ENCODE measurements around the gene RALY.

Gene RALY

DNA sequence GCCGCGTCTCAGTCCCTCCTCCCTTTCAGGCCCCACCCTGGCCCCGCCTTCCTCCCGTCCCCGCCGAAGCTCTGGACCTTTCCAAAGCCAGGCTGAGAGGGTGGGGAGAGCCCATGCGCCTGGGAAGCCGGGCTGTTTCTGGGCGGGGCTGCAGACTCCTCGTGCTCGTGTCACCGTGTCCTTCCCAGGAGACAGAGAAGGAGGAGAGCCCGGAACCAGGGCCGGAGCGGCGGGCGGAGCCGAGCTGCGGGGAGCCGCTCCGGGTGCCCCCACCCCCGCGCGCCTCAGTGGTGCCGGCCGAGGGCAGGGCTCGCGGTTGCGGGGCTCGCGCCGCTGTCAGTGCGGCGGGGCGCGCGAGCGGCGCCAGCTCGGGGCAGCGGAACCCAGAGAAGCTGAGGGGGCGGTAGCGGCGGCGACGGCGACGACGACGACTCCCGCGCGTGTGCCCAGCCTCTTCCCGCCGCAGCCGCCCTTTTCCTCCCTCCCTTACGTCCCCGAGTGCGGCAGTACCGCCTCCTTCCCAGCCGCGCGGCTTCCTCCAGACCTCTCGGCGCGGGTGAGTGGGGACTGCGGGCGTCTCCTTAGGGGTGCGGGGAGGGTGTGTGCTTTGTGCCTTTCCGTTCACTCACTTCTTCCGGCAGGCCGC, at the start of gene RALY:
Gene RALY (plus strand): TSS at position 336 of the 646 bp plus-strand sequence. CDS start 78,164 bp downstream, outside the sequence.
- in situ Hi-C loops (cut with MboI; ENCODE audit: low sequenced_read_pairs): no loop called here

DNA sequence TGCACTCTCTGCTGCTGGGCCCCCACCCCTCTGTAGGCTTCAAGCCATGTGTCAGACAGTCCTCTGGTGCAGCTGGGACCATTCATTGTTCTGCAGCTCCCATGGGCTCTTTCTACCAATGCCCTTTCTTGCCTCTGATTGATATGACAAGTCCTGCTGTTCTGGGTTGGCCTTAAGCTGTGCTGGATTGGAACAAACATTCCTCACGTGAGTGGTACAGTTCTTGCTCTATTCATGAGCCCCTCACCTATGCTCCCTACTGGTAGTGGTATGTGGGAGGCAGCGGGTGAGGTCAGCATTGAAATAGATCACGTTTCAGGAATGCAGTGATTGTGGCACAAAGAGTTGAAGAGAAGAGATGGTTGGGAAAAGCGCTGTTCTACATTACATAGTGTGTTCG, 48.8 kb upstream of the RALY start:
- in situ Hi-C loops (cut with MboI; ENCODE audit: low sequenced_read_pairs): loop anchor here (25.0 kb wide), 1 partner anchor 117 kb away; no protein-coding TSS in a partner anchor

DNA sequence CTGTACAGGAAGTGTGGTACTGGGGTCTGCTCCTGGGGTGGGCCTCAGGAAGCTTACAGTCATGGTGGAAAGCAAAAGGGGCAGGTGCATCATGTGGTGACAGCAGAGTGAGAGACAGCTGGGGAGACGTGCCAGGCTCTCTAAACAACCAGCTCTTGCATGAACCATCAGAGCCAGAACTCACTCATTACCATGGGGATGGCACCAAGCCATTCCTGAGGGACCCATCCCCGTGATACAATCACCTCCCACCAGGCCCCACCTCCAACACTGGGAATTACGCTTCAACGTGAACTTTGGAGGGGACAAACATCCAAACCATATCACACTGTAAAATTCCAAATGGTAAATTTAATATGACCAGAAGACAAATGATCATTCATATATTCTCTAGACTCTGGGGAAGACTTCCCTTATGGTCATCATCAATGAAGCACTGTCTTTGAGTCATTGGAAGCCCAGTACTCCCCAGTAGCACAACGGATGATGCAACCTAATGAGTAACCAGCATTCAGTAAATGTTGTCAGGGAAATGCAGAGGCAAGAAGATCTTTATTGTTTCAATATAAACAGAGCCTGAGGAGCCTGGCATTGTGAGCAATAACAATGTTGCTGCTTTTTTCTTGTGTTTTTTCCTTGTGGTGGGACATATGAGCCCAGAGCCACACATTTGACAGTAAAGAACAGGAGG, 48.2 kb upstream of the RALY start:
- in situ Hi-C loops (cut with MboI; ENCODE audit: low sequenced_read_pairs): loop anchor here (25.0 kb wide), 1 partner anchor 117 kb away; no protein-coding TSS in a partner anchor

DNA sequence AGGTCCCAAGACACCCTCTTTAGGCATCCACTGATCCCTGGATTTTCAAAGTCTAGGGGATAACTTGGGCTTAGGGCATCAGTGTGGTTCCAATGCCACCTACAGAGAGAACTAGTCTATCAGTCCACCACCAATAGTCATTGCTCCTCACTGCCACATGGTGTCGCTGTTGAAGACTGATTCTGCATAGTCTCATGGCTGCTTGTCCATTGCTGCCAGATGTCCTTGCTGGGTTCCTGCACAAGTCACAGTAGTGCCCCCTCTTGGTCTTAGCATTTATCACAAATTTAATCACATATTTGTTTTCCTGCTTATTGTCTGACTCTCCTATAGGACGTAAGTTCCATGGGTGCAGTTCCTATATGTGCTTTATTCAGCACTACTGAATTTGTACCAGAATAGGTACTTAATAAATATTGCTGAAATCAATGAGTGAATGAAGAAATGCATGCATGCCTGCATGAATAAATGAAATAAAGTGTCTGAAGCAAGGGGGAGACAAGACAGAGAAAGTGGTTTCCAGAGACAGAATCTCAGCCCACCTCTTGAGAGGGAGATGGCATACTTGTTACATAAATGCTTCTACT, 45.9 kb upstream of the RALY start:
- in situ Hi-C loops (cut with MboI; ENCODE audit: low sequenced_read_pairs): loop anchor here (25.0 kb wide), 1 partner anchor 114 kb away; no protein-coding TSS in a partner anchor

DNA sequence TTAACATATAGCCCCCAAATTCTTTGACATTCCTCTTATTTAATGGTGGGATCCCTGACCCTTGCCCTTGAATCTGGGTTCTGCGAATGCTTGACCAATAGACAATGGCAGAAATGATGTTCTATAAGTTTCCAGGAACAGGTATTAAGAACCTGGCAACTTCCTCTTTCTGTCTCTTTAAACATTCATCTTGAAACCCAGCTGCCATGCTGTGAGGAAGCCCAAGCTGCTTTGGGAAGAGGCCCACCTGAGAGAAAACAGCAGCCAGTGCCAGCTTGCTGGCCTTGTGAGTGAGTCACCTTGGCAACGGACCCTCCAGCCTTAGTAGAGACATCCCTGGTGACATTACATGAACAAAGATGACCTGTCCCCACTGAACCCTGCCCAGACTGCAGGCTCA, 45.2 kb upstream of the RALY start:
- in situ Hi-C loops (cut with MboI; ENCODE audit: low sequenced_read_pairs): loop anchor here (25.0 kb wide), 1 partner anchor 114 kb away; no protein-coding TSS in a partner anchor

DNA sequence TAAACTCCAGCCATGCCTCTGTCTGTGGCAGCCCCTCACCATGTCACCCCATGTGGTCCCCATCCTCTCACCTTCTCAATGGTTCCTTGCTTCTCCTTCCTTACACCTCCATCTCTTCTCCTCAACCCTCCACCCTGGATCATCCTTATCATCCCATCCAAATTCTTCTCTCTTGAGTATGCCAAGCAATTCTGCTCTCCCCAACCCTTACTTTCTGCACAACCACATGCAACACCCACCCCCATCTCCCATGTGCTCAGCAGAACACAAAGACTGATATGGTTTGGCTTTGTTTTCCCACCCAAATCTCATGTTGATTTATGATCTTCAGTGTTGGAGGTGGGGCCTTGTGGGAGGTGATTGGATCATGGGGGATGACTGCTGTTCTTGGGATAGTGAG, 42.5 kb upstream of the RALY start:
- in situ Hi-C loops (cut with MboI; ENCODE audit: low sequenced_read_pairs): no loop called here

DNA sequence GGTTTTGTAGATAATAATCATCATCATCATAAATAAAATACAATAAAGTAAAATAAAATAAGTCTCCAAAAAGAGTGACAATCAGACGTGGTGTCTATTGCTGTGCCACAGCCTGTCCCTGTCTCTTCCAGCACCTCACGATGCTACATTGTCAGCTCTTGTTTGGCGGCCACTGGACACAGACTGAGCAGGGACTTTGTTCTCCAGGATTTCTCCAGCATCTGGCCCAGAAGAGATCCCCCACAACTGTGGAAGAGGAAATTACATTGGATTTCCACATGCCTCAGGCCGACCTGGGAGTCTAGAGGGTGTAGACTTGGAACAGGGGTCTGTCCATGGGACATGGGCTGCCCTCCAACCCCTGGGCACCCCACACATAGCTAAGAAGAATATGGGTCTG, 39.2 kb upstream of the RALY start:
- in situ Hi-C loops (cut with MboI; ENCODE audit: low sequenced_read_pairs): no loop called here

DNA sequence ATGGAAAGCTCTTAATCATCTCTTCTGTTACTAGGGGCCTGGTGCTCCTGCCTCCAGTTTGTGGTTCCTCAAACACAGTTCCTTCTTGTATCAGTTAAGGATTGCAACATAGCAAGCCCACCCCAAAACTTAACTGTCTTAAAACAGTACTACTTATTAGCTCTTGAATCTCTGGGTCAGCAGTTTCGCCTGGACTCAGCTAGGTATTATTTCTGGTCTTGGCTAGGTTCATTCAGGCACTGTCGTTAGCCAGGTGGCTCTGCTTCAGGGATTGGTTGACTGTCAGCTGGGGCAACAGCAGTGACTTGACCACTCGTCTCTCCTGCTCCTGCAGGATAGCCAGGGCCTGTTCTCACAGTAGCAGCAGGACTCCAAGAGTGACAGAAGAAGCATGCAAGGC, 30.0 kb upstream of the RALY start:
- in situ Hi-C loops (cut with MboI; ENCODE audit: low sequenced_read_pairs): no loop called here

DNA sequence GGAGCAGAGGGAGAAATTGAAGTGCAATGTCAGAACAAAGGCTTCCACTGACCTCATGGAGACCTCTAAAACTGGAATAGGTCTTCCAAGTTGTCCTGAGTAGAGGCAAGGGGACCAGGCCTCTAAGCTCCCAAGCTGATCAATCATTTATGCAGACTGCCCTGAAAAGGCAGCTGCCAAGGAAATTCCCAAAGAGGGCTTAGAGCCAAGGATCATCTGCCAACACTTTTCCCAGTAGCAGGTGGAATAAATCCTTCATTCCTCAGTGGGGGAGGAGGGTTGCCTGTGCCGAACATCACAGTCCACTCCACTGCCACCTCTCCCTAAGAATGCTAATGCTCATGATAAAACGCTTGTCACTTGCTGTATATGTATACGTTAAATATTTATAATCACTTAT, 29.3 kb upstream of the RALY start:
- in situ Hi-C loops (cut with MboI; ENCODE audit: low sequenced_read_pairs): no loop called here

DNA sequence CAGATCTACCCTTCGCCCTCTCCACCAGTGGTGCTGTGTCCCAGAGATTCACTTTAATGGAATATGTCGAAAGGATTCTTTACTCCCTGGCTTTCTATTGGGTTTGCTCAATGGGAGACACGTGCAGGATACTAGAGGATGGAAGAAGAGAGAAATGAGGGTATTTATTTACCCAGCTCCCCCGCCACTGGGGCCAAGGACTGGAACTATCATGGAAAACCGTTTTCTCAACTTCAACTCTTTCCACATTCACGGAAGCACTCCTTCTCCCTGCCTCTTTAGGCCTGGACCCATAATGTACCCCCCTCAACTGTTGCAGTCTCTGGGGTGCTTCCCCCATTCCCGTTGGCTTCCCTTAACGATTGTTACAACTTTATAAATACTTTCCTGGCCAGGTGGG, 26.6 kb upstream of the RALY start:
- in situ Hi-C loops (cut with MboI; ENCODE audit: low sequenced_read_pairs): no loop called here

DNA sequence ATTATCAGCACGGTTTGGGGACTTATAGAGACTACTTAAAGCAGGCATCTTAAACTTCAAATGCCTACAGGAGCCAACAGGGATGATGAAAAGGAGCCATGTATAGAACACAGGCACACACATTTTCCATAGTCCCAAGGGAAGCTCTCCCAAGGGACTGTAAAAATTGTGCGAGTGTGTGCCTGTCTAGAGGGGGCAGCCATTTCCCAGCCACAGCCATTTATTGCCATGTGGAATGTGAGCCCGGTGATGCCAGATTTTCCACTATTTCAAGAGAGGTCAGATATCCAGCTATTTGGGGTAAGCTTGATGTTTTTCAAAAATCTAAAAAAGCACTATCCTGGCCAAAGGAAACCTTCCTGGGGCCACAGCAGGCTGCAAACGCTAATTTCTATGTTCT, 24.1 kb upstream of the RALY start:
- in situ Hi-C loops (cut with MboI; ENCODE audit: low sequenced_read_pairs): no loop called here

DNA sequence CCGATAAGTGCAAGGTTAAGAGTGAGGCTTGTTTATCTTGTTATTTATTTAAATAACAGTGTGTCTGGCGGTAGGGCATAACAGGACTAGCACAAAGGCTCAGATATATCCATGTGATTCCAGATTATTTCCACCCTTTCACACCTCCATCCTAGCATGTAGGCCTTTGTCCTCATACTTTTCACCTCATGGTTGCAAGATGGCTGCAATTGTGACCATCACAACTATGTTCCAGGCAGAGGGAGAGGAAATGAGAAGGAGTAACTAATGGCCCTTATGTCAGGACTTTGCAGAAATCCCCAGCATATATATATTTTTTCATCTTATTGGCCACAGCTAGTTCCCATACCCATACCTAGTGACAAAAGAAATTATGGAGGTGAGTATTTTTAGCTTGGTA, 23.5 kb upstream of the RALY start:
- in situ Hi-C loops (cut with MboI; ENCODE audit: low sequenced_read_pairs): no loop called here

DNA sequence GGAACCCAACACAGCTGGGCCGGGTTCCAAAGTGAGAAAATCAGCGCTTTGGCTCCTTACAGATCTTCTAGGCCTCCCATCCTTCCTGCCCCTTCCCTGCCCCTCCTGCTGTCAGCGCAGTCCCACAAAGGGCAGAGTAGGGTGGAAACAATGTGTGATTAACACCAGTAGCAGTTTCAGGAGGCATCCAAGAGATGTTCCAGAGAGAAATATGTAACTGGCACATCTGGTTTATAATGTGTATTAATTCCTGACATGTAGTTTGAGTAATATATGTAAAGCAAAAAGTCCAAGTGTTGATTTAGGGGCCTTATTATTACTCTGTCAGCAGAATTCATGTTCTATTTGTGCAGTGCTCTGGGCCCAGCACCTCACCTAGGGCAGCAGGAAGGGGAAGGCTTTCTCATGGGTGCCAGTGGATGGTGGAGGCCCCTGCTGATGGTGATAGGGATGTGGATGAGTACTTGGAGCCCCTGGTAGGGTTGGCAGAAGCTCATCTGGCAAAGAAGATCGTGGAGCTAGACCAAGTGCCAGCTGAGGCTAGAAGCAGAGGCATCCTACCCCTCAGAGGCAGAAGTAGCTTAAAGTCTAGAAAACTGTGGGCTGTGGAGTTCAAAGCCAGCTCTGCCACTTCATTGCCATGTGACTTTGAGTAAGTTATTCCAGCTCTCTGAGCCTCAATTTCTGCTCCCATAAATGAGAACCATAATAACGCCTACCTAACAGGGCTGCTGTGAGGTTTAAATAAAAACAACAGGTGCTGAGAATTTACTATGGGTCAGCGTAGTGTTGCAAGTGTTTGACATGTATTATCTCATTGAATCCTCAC, 22.4 kb upstream of the RALY start:
- in situ Hi-C loops (cut with MboI; ENCODE audit: low sequenced_read_pairs): no loop called here

DNA sequence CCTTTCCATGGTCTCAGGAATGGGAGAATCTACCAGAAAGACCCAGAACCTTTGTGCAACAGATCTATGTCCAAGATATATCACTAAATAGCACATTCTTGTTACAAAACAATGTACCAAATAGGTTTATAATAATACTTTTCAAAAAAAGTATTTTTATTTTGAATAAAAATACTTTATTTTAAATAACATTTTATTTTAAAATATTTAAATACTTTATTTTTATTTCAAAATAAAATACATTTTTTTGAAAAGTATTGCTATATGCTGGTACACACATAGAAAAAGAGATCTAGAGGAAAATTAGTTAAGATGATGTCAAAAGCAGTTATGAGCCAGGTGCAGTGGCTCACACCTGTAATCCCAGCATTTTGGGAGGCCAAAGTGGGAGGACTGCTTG, 16.8 kb upstream of the RALY start:
- in situ Hi-C loops (cut with MboI; ENCODE audit: low sequenced_read_pairs): no loop called here

DNA sequence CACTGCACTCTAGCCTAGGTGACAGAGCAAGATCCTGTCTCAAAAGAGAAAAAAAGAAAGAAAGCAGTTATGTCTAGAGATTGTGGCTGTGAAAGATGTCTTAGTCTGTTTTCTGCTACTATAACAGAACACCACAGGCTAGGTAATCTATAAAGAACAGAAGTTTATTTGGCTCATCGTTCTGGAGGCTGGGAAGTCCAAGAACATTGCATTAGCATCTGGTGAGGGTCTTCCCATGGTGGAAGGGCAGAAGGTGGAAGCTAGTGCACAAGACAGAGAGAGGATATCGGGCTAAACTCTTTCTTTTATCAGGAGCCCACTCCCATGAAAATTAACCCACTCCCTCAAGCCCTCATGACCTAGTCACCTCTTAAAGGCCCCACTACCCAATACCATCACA, 16.2 kb upstream of the RALY start:
- in situ Hi-C loops (cut with MboI; ENCODE audit: low sequenced_read_pairs): no loop called here

DNA sequence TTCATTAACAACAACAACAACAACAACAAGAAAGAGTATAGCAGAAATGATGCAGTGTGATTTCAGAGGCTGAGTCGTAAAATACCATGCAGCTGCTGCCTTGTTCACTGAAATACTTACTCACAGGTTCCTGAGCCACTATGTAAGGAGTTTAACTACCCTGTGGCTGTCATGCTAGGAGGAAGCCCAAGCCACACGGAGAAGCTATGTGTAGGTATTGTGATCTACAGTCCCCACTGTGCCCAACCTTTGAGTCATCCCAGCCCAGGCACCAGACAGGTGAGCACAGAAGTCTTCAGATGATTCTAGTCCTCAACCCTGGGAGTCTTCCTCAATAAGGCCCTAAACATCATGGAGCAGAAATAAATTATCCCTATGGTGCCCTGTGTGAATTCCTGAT, 14.6 kb upstream of the RALY start:
- in situ Hi-C loops (cut with MboI; ENCODE audit: low sequenced_read_pairs): no loop called here

DNA sequence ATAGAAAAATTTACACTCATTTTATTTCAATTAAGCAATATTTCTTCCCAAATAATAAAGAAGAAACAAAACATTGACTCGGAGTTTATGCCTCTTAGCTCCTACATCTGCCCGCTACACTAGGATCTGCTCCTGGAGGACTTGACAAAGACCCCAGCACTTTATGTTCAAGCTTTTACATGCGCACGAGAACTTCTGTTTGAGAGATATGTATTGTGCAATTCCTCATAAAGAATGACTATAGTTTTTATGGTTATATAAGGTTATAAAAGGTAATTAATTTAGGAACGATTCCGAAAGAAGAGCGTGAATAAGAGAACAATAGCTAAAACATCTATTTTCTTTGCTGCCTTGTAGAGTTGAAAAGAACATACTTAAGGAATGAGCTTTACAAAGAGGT, 12.4 kb upstream of the RALY start:
- in situ Hi-C loops (cut with MboI; ENCODE audit: low sequenced_read_pairs): no loop called here

DNA sequence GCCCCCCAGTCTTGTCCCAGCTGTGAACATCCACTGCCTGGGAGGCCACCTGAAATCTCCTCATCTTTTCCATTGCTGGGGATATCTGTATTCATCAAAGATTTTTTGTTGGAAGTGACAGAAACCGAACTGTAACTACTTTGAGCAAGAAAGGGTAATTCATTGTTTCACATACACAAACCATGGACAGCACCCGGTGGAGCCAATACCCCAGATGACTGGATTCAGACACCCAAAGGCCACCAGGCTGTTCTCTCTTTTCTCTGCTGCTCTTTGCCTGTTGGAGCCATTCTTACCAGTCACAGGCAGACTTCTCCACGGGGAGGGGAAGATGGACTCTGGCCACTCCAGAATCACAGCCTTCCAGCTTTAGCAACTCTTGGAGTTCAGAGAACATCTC, 11.7 kb upstream of the RALY start:
- in situ Hi-C loops (cut with MboI; ENCODE audit: low sequenced_read_pairs): no loop called here

DNA sequence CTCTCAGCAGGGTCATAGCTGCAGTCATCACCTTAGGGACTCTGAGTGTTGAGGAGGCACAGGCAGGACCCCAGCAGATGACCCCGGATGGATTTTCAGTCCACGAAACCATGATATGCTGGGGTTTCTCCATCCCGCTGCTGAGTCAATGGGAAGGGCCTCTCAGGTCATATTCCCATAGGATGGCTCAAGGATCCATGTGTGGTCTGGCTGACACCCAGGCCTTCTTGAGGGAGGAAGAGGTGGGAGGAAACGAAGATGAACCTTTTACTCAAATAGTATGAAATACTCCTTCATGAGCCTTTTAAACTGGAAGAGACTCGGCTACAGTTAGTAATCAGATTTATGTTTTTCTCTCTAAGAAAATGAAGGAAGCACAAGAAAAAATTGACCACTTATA, 10.3 kb upstream of the RALY start:
- in situ Hi-C loops (cut with MboI; ENCODE audit: low sequenced_read_pairs): no loop called here

DNA sequence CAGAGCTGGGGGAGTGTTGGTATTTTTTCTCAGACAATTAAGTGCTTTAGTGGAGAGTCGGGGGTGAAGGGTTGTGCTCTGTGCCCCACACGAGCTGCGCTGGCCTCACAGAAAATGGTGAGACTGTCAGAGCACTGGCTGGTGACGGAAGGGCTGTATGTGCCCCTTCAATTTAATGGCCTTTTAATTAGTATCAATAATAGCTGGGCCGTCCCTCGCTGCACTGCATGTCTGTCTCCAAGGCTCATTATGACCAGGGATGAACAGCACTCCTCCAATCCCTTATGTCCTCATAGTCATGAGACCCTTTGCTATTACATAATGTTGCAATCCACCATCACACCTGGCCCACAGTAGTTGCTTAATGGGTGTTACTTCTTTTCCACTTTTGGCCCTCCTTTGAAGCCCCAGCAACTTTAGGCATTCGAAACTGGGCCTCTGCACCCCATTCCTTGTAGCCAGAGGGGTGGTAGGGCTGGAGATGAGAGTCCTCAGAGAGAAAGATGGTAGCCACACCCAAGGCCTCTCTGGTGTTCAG, 9.5 kb upstream of the RALY start:
- in situ Hi-C loops (cut with MboI; ENCODE audit: low sequenced_read_pairs): no loop called here

DNA sequence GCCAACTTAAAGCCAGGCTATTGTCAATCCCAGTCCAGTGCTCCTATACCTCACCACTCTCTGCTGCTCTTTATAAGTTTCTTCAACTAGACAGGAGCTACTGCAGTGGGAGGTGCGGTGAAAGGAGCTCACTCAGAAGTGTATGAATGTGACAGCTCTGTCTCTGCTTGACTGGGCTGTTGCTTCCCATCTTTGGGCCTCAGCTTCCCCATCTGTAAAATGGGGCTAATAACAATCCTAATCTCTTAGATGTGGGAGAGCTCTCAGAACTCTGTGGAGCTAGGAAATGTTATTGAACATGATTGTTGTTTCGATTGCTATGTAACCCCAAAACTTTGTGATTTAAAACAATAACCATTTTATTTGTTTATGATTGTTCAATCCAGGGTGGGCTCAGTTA, 8.4 kb upstream of the RALY start:
- in situ Hi-C loops (cut with MboI; ENCODE audit: low sequenced_read_pairs): no loop called here
